Activated naive CD8-positive, alpha-beta T cell treated with anti-CD3 and anti-CD28 coated beads, Interleukin-2, amount 50 U/mL, for 16 hours (primary cell): ENCODE results near the gene ZNRF2.
"Not testable (repeated sequence)": the region's sequence is repeated elsewhere in the genome, so short reads cannot be mapped to it uniquely, and the experiment has no call there.

ENCODE experiments used
- DNase-seq: peaks from one replicate; pipeline ENCODE4 v3.0.0-alpha.2; 2020; ENCODE audit warnings: low read depth, low spot score

The ZNRF2 gene

DNA sequence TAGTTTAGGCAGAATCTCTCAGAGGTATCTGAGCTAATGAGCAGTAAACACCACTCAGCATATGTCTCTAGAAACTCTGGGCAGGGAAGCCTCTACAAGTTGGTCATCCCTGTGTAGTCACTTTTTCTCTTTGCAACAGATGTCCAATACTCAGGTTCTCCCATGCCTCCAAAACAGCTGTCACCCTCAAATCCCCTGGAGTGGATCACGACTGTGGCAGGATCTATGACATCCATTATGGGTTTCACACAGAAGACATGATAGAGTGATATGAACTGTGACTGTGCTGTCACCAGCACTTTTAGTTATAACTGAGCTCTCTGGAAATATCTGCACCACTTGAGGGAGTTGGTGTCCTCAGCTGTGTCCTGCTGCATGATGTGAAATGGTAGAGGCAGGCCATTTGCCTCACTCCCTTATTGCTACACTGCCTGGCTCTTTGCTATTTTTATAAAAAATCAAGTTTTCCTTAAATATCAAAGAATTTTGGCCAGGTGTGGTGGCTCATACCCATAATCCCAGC lies 24.1 kb upstream of the ZNRF2 start:
- DNase-seq = no peak

DNA sequence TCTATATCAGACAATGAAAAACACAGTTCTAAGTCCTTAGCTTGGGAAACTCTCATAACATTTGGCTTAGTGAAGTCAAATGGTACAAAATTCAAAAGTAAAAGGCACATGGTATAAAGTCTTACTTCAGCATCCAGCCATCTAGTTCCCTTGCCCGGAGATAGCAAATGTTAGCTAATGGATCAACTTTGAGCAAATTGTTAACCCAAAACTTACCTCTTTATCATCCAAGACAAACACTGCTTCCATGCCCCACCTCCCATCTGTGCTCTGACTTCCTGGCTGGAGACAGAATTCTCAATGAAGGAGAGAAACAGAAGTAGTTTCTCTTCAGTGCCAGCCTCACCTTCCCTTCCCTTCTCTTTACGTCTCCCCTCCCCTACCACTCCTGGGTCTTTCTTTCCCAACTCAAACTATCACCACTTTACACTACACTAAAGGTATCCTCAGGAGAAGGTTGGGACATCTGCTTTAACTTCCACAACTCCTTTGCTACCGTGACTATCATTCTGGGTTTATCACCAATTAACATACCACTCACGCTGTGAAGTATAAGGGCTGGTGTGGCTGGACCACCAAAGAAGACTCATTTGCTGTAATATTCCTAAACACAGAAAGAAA lies 21.2 kb upstream of the ZNRF2 start:
- DNase-seq = no peak

- no peak for DNase-seq
Observed at GRCh38 chr7:30264052-30264451, 20.3 kb upstream of the ZNRF2 start.

- not testable (repeated sequence) for DNase-seq
Observed at GRCh38 chr7:30265189-30265588, 19.2 kb upstream of the ZNRF2 start.

- DNase-seq = no peak
Observed at GRCh38 chr7:30266686-30267085, 17.7 kb upstream of the ZNRF2 start.

DNA sequence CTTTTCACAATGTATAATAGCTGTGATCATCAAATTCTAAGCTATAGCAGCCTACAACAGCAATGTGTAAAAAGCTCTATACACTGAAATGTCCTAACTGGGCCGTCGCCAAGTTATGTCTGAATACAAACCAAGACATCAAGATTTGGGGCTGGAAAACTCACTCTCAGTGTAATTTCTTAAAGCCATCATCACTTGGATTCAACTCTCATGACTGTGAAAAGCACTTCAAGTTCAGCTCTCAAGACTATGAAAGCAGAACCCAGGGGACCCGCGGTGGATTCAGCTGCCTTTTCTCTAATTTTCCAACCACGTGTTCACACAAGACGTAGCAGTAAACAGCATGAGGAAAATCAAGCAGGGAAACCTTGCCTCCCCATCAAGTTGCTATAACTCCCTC lies 15.8 kb upstream of the ZNRF2 start:
- no peak for DNase-seq

DNA sequence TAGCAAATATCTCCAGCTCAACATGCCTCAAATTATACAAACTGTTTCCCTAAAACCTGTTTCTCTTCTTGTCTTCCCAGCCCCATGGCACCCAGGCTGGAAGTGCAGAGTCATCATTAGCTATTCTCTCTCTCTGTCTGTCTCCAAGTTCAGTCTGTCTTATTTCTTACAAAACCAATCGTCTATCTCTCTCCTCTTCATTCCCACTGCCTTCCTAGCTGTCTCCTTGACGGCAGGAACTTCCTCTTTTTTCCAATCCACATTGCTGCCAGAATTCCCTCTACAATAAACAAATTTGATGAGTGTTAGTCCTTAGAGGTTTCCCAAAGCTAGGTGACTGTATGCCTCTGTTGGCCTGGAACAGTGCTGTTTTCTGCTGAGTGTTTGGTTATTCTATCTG lies 14.9 kb upstream of the ZNRF2 start:
- DNase-seq = no peak

- no peak for DNase-seq
Observed at GRCh38 chr7:30270921-30271320, 13.5 kb upstream of the ZNRF2 start.

DNA sequence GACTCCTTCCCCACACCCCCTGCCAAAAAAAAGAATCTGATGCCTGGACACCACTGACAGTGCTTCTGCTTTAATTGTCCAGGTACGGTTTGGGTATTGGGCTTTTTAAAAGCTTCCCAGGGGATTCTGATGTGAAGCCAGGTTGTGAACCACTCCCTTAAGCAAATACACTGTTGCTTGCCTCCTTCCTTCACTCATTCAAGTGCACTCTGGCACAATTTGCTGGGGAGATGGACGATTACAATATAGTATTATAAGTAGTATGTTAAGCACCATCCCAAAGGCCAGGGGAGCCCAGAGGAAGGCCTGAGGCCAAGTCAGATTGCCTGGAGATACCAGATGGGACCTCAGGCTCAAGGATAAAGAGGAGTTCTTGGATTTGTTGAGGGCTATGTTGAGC lies 12.3 kb upstream of the ZNRF2 start:
- DNase-seq = no peak

DNA sequence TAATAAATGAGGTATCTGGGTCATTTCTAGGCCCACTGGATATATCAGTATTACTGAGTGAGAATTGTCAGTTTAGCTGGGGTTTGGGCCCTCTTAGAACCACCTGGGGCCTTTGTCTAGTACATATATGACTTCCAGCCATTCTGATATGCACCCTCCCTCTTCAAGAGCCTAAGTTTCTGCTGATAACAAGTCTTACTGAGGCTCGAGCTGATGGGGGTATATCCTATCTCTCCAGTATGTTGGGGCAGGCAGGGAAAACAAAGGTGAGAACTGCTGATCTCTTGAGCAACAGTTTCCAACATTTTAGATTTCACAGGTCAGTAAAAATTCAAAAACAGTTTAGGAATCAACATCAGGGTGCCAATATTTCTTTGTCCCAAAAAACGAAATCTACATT lies 10.8 kb upstream of the ZNRF2 start:
- DNase-seq = no peak

DNA sequence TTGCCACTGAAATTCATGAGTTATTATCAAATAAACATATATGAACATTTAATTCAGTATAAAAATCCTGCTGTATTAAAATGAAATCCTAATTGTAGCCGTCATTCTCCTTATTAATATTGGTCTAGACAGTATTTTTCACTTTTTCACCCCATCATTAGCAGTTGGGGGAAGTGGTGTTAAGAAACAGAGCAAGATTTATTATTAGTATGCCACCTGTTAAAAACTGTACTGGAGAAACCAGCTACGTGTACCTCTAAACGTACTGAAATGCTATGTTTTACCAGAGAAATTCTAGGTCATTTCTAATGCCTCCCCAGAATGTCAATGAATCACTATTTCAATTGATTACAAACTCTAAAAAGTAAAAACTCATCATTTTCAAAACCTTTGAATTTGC lies 9.8 kb upstream of the ZNRF2 start:
- DNase-seq = no peak

DNA sequence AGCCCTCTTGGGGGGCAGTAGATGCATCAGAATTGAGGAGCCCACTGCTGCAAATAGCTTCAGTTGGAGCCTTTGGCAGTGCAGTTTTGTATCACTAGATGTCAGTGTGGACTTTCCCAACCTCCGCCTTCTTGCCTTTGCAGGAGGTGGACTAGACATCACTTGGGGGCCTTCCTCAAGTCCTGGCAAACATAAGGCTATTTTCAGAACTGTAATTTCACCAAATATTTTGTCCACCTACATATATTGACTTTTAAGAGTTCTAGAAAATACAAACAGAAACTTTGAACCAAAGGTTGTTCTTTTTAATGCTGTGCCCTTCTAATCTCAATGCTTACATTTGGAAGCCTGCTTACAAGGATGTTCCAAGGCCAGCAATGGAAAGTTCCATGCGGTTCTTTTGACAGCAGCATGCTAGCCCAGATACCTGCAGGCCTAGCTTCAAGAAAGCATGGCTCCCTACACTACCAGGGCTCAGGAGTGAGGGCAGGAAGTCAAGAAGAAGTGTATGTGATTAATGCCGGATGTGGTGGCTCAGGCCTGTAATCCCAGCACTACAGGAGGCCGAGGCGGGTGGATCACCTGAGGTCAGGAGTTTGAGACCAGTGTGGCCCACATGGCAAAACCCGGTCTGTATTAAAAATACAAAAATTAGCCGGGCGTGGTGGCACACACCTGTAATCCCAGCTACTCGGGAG lies 8.0 kb upstream of the ZNRF2 start:
- DNase-seq = no peak

DNA sequence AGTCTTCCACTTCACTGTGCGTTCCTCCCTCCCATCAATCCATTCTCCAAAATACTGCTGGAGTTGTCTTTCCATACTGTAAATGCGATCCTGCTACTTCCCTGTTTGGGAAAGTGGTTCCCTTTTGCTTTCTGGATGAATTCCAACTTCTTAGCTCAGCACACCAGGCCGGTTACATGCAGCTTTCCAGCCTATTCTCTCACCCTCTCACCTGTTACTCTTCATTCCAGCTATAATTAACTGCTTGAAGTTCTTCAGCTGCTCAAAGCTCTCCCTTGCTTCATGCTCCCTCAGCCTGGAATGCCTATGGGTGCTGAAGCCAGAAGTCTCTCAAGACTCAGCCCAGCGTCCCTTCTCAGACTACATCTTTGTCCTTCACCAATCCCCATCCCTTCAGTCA lies 6.0 kb upstream of the ZNRF2 start:
- no peak for DNase-seq

- DNase-seq = no peak
Observed at GRCh38 chr7:30278849-30279652, 5.3 kb upstream of the ZNRF2 start.

DNA sequence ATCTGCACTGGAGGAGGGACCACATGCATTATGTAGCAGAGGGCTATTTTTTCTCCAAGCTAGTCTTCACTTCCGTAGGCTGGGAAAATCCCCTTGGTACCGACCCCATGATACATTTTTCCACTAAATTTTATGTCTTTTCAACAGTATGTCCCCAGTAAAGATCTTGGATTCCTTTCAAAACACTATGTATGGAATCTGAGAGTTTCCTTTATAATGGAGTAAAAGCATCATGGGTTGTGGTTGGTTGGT lies 4.8 kb upstream of the ZNRF2 start:
- DNase-seq = no peak

- DNase-seq = no peak
Observed at GRCh38 chr7:30280631-30281030, 3.8 kb upstream of the ZNRF2 start.

DNA sequence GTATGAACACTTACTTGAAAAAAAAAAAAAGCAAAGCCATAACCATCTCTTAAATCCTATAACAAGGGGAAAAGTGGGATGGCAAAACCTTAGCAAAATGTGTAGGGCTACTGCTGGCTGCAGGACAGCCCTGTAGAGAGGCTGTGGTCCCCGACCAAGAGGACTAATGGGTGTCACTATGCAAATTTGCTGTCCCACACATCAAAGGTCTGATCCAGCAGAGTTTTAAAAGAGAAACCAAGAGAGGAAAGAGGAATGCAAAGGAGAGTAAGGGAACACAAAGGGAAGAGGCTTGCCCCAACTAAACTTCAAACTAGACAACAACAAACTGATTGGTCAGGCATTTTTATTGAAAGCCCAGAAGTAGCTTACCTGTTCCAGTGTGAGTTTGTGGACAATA lies 3.1 kb upstream of the ZNRF2 start:
- no peak for DNase-seq

GRCh38 chr7:30281791-30282190 lies 2.6 kb upstream of the ZNRF2 start:
- no peak for DNase-seq

GRCh38 chr7:30282735-30283134 lies 1.7 kb upstream of the ZNRF2 start:
- no peak for DNase-seq

DNA sequence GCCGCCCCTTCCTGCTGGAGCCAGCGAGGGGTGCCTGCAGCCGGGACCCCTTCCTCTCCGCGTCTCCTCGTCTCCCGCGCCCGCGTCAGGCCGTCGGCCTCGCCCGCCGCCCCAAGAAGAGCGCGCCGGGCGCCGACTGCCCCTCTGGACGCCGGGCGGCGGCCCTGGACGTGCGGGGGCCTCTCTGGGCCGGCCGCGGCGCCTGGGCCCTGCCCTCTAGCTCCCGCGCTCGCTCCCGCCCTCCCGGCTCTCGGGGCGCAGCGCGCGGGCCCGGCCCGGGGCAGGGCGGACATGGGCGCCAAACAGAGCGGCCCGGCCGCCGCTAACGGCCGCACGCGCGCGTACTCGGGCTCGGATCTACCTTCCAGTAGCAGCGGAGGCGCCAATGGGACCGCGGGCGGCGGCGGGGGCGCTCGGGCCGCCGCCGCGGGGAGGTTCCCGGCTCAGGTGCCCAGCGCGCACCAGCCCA lies 704 bp downstream of the ZNRF2 start:
- DNase-seq = no peak

GRCh38 chr7:30285536-30286284 lies 1.3 kb downstream of the ZNRF2 start:
- no peak for DNase-seq

DNA sequence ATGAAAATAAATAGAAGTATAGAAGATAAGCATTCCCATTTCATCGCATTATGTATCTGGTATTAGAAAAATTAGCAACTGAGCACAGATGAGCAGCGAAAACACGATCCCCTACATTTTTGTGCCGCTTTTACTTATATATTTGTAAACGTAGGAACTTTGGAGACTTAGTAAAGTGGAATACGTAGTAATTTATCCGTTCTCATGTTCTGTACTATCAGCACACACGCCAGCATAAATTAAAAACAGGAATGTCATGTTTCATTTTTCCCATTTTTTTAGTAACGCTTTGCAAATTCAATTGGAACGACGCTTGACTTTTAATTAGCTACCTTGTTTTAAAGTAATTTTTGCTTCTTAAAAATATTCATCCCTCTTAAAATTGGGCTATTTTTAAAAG lies 2.4 kb downstream of the ZNRF2 start:
- no peak for DNase-seq
